IMR-90 (cell line): Measurements from ENCODE around the gene SH2D6.

Experiments used
- FOS ChIP-seq: fragments of 150-350 bp; IDR thresholded peaks from 2 replicates; pipeline ENCODE4 v1.6.1; 2016; ENCODE audit warnings: low read depth, low read length
- TF ChIP-seq, protein P1 (sequence below): conservative IDR thresholded peaks from 2 replicates; pipeline ENCODE4 v1.5.1; 2012; ENCODE audit warnings: mild to moderate bottlenecking, low read depth, low read length, improper control_type of control experiment

DNA sequence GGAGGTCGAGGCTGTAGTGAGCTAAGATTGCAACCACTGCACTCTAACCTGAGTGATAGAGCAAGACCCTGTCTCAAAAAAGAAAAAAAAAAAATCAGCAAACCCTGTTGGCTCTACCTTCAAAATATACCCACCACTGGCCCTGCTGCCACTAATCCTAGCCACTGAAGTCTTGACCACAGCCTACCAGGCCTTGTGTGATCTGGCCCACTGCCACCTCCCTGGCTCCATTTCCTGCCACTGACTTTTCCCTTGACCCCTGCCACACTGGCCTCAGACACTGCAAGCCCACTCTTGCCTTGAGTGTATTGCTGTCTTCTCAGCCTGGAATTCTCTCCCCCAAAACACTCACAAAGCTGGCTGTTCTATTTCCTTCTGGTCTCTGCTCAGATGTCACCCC lies 33.7 kb downstream of the SH2D6 start:
- TF ChIP-seq, protein P1, sequence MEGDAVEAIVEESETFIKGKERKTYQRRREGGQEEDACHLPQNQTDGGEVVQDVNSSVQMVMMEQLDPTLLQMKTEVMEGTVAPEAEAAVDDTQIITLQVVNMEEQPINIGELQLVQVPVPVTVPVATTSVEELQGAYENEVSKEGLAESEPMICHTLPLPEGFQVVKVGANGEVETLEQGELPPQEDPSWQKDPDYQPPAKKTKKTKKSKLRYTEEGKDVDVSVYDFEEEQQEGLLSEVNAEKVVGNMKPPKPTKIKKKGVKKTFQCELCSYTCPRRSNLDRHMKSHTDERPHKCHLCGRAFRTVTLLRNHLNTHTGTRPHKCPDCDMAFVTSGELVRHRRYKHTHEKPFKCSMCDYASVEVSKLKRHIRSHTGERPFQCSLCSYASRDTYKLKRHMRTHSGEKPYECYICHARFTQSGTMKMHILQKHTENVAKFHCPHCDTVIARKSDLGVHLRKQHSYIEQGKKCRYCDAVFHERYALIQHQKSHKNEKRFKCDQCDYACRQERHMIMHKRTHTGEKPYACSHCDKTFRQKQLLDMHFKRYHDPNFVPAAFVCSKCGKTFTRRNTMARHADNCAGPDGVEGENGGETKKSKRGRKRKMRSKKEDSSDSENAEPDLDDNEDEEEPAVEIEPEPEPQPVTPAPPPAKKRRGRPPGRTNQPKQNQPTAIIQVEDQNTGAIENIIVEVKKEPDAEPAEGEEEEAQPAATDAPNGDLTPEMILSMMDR: no peak
- TF ChIP-seq FOS: no peak
